GM18526 (cell line): ENCODE results near the gene HDAC9.

Source experiments
- POLR2A ChIP-seq: IDR thresholded peaks from 3 replicates; pipeline ENCODE4 v1.6.1; 2011; ENCODE audit not compliant: insufficient read length; ENCODE audit errors: extremely low read depth

HDAC9 gene

DNA sequence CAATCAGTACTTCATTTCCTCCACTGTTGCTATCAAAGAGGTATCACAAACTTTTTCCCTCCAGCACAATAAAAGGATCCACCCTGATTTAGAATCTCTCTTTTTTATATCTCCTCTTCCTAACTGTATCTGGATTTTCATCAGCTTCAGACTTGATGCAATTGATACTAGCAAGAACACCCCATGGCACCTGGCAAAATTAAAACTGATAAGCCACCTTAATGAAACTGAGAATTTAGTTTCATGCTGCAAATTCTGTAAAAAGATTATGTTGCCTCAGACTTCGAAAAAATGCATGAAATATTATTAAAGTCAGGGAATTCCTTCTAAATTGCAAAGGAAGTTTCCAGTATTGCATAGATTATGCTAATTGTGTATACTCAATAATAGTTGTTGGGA is 277.0 kb downstream of the HDAC9 start:
- no peak for TF ChIP-seq POLR2A

GRCh38 chr7:18777314-18777713 is 281.8 kb downstream of the HDAC9 start:
- TF ChIP-seq POLR2A, result no peak

GRCh38 chr7:18778594-18778993 is 283.0 kb downstream of the HDAC9 start:
- TF ChIP-seq POLR2A, result no peak

DNA sequence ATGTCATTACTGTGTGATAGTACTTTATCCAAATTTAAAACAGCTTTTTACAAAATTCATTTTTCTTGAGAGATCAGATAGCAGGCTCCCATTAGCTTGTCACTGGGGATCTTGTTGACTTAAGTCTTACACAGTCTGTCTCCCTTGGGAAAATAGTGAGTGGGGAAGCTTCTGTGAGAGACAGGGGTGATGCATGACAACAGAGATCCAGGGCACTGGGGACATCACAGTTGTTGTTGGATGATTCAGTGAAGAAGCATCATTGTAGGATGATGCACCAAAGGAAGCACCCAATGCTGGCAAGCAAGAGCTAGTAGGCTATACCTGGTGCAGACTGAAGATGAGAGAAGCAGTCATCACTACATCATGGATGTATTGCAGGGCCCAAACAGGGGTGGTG is 284.7 kb downstream of the HDAC9 start:
- no peak for TF ChIP-seq POLR2A

- no peak for TF ChIP-seq POLR2A
Observed at GRCh38 chr7:18780938-18781337, 285.4 kb downstream of the HDAC9 start.

GRCh38 chr7:18786196-18786727 is 290.7 kb downstream of the HDAC9 start:
- TF ChIP-seq POLR2A, result no peak

DNA sequence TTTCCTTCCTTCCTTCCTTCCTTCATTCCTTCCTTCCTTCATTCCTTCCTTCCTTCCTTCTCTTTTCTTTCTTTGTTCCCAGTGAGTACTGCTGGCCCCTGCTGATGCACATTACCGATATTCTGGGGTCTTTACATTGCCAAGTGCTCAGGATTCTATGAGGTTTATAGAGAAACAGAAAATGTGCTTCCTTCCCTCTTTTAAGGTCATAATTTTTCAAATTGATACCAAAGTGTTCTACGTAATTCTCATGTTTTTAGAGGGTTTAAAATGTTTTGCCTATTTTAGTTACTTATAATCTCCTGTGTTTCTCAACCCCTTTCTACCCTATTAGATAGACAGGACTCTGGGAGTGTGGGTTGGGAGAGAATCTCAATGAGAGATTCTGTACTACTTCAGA is 291.2 kb downstream of the HDAC9 start:
- no peak for TF ChIP-seq POLR2A

DNA sequence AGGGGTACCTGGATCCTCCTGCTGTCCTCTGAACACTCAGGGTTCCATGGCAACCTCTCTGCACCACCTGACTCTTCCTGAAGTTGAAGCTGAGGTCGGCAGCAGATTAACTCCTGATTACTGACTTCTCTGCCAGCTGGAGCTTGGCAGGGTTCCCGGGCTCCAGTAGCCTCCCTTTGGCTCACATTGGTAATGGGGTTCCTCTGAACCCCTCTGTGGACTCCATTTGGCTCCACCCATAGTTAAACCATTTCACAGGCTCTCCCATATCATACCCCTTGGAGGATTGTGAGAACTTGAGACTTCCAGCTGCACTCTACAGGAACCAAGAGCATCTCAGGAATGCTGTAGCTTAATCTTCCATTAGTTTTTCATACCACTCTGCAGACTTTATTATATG is 292.5 kb downstream of the HDAC9 start:
- no peak for TF ChIP-seq POLR2A

DNA sequence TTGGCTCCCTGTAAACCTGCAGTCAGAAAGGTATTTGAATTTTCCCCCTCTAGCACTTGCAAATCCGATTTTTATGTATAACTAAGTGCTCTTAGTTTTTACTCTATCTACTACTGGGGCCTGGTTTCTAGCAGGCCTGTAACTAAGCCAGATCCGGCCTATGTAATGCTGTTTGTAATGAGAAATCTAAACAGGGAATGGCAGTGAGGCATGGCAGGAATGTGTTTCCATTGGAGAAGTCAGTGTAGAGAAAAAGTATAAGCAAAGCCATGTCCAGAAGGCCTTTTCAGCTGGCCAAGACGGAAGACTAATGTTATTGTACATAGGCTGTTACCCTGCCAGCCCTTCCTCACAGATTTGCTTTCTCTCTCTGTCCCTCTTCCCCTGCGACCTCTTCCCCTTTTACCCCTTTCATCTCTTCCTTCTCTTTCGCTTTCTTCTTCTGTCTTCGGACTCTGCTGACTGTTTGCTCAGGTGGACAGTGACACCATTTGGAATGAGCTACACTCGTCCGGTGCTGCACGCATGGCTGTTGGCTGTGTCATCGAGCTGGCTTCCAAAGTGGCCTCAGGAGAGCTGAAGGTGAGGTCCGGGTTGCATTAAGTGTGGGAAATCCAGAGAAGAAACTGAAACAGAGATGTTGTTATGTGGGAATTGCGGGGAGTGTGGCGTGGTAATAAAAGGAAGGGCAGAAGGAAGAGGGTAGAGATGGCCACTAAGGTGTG is 297.5 kb downstream of the HDAC9 start:
- TF ChIP-seq POLR2A, result no peak

- TF ChIP-seq POLR2A, result no peak
Observed at GRCh38 chr7:18796216-18796615, 300.7 kb downstream of the HDAC9 start.

- TF ChIP-seq POLR2A, result no peak
Observed at GRCh38 chr7:18798088-18798906, 302.7 kb downstream of the HDAC9 start.

DNA sequence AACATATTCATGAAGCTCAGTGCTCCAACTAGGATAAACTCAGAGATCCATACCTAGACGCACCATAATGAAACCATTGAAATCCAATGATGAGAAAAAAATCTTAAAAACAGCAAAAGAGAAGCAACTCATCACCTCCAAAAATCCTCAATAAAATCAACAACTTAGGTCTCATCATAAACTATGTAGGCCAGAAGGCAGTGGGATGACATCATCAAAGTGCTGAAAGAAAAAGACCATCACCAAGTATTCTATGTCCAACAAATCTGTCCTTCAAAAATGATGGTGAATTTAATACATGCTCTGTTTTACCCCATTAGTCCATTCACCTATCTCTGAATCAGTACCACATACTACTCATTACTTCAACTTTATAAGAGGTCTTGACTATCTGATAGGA is 304.4 kb downstream of the HDAC9 start:
- no peak for TF ChIP-seq POLR2A

GRCh38 chr7:18803923-18804322 is 308.4 kb downstream of the HDAC9 start:
- no peak for TF ChIP-seq POLR2A

DNA sequence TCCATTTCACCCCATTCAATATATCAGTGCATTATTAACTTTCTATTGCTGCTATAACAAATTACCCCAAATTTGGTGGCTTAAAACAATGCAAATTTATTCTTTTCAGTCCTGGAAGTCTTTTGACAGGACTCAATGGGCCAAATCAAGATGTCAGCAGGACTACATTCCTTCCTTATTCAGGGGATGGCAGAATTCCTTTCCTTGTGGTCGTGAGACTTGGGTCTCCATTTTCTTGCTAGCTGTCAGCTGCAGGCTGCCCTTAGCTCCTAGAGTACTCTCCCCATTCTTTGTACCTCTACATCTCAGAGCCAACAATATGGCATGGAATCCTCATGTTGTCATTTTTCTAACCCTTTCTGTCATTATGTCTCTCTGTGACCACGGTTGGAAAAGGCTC is 310.6 kb downstream of the HDAC9 start:
- no peak for TF ChIP-seq POLR2A

DNA sequence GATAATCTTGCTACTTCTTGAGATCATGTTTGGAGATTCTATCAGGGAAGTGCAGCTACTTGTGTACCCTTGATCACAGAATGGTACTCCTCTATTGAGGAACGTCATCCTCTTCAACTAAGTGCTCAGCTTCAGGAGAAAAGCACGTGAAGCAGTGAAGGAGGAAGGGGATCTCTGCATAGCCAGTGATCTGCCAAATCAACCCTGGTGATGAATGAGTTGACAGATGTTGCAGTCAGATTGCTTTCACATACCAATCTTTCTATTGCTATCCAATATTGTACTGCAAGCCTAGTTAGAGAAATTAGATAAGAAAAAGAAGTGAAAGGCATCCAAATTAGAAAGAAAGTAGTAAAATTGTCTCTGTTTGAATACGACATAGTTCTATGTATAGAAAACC is 312.5 kb downstream of the HDAC9 start:
- TF ChIP-seq POLR2A, result no peak

GRCh38 chr7:18815261-18815960 is 319.9 kb downstream of the HDAC9 start:
- TF ChIP-seq POLR2A, result no peak
